Stimulated activated CD8-positive, alpha-beta memory T cell treated with anti-CD3 and anti-CD28 coated beads, Interleukin-4, amount 100 ng/mL, for 48 hours (primary cell): Measurements from ENCODE around the gene CRYBG3.
"Not testable (repeated sequence)": the region's sequence is repeated elsewhere in the genome, so short reads cannot be mapped to it uniquely, and the experiment has no call there.

Experiments
- DNase-seq: peaks from one replicate; pipeline ENCODE4 v3.0.0-alpha.2; 2020

CRYBG3 gene

DNA sequence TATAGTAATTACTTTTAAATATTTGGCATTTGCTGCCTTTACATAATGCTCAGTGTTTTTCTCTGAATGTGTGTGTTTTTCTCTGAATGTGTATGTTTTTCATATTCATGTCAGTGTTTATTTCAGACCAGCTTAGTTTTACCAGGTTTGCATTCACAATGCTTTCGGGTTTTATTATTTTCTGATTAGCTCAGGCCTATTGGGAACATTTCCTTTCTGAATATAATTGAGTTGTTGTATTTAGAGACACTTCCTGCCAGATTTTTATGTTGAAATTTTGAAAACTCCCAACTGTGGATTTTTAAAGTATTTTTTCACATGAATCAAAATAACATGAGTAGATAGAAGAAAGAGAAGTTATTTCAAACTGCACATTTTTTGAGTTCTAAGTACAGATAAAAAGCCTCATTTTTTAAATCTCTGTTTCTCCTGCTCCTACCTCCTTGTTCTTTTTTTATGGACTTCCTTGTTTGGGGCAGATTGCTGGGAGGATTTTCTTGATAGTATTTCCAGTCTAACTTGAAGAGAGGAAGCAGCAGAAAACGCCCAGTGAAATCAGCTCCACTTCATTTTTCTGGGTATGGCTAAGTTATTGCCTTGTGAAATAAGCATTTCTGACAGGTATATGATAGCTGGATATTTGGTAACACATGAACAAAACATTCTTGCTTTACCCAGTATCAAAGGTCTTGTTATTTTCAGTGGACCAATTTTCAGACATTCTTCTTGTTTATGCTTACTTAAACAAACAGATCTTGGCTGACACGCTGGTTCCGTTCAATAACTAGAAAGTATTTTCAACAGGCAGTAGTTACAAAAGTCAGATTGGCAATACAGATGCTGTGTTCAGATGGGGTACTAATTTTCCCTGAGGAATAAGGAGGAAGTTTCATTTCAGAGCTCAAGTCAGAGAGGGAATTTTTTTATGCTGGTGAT lies 79.8 kb downstream of the CRYBG3 start:
- no peak for DNase-seq

DNA sequence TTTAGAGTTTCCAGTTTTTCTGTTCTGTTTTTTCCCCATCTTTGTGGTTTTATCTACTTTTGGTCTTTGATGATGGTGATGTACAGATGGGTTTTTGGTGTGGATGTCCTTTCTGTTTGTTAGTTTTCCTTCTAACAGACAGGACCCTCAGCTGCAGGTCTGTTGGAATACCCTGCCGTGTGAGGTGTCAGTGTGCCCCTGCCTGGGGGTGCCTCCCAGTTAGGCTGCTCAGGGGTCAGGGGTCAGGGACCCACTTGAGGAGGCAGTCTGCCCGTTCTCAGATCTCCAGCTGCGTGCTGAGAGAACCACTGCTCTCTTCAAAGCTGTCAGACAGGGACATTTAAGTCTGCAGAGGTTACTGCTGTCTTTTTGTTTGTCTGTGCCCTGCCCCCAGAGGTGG lies 88.0 kb downstream of the CRYBG3 start:
- not testable (repeated sequence) for DNase-seq

DNA sequence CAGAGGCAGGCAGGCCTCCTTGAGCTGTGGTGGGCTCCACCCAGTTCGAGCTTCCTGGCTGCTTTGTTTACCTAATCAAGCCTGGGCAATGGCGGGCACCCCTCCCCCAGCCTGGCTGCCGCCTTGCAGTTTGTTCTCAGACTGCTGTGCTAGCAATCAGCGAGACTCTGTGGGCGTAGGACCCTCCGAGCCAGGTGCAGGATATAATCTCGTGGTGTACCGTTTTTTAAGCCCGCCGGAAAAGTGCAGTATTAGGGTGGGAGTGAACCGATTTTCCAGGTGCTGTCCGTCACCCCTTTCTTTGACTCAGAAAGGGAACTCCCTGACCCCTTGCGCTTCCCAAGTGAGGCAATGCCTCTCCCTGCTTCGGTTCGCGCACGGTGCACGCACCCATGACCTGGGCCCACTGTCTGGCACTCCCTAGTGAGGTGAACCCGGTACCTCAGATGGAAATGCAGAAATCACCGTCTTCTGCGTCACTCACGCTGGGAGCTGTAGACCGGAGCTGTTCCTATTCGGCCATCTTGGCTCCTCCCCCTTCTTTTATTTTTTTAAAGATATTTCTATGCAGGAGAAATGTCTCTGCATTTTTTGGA lies 88.5 kb downstream of the CRYBG3 start:
- DNase-seq = peak; percentile 30

DNA sequence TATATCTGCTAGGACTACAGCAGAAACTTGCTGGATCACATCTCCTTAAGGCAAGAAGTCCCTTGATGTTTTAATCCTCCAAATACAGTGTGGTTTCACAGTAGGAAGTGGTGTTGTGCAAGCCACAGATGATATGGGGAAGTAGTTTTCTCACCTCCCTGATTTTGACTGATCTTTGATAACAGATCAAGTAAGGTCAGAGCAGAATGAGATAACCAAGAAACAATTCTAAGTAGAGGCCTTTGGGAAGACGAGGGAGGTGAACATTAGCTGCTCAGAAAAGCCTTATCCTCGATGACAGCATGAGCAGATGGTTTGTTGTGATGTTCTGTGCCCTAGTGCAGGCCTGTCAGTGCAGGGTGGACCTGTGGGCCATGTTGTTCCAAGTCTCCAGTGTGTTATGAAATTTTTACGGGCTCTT lies 89.1 kb downstream of the CRYBG3 start:
- DNase-seq = no peak

DNA sequence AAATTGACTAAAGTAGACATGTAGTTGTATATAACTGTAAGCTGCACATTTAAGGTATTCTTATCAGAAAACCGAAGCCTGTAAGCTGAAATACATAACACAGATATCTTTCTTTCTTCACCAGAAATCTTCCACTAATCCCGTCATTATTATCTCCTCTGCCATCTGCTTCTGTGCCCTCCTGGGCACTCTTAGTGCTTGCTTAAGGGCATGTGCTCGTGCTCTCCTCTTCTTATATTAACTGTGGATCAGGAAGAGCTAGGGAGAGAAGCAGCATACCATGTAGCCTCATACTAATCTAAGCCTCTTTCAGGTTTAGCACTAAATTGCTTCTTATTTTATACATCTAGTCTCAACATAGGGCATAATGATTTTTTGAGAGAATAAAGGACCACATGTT lies 89.6 kb downstream of the CRYBG3 start:
- no peak for DNase-seq

DNA sequence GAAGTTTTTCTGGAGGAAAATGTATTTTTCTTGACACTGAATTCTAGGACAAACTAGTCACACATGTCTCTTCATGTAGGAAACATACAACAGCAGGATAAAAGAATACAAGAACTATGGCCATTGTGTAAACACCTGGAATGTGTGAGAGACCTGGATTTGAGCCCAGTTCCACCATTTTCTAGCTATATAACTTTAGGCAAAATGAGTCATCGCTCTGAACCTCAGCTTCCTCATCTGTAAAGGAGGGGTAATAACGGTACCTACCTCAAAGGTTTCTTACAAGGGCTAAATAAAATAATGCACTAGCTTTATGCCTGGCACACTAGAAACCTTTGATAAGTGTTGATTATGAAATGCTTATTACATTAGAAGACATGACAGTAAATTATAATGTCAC lies 92.6 kb downstream of the CRYBG3 start:
- DNase-seq = no peak

DNA sequence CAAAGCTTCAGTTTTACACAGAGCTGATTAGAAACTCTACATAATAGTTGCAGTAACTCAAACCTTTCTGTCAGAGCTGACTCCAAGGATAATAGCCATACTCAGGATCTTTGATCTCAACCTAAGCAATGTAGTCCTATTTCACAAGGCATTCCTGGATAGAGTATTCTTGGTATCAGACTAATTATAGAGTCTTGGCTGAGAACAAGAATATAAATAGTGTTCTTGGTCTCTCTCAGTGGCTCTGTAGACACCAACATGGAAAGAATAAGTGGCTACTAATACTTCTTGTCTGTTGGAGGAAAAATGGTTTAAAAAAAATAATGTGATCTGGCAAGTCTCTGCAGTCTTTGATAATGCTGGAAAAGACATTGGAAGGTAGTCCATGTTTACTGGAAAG lies 94.8 kb downstream of the CRYBG3 start:
- DNase-seq = no peak

DNA sequence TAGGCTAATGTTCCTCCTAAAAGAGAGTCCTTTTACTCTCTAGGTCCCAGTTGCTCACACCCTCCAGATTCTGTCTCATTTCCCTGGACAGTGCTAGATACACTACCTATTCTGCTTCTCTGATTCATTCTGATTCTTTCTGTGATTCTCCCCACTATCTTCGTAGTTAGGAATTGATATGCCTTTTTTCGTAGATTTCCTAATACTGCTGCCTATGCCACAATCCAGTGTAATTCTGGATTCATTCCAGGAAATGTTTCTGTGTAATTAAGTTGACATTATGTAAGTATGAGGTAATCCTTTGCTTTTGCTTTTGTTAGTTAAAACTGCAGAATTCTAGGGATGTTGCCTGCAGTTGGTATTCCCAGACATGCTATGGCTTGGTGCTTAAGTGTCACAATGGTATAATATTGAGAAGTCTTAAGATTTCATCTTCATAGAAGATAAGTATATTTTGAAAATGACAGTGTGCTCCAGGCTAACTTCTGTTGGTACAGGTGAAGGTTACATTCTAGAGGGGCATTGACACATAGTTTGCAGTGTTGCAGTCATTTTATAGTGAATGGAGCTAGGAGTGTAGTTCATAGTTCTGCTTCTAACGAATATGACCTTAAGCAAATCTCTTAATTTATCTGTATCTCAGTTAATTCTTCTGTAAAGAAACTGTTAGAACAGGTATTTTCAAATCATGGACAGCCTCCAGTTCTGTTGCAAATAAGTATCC lies 96.2 kb downstream of the CRYBG3 start:
- DNase-seq = no peak

DNA sequence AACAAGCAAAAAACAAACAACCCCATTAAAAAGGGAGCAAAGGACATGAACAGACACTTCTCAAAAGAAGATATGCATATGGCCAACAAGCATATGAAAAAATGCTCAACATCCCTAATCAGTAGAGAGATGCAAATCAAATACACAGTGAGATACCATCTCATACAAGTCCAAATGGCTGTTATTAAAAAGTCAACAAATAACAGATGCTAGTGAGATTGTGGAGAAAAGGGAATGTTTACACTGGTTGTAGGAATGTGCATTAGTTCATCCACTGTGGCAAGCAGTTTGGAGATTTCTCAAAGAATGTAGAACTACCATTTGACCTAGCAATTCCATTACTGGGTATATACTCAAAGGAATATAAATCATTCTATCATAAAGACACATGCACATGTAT lies 105.9 kb downstream of the CRYBG3 start:
- no peak for DNase-seq

DNA sequence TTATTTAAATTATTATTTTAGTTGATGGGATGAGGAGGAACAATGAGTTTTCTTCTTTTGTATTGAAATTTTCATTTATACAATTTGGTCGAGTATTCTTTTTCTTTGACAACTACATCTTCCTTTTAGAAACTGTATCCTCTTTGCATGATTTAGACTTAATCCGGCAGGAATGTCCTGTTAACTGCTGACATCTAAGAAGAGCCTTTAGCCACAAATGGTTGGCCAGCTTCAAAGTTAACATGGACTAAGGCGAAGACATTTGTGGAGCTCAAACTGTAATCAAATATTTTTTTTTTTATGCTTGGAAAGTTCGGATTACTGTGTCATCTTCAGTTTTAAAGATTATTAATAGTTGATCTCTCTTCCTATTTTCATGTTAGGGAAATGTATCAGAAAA lies 107.2 kb downstream of the CRYBG3 start:
- no peak for DNase-seq

DNA sequence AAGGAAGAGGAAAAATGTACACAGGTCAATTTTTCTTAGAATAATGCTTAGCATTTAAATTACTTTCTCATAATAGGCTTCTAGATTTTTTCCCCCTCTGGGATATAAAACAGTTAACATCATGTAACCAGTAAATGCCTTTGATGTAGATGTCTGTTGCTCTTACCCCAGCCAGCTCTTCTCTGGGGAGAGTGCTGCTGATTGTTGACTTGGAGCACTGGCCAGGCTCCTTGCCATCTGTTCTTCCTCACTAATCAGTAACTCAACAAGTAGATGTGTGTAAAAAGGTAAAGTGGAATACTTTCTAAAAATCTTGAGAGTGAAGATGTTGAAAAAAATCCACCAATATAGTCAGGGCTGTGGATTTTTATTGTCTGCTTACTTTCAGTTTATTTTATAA lies 108.2 kb downstream of the CRYBG3 start:
- DNase-seq = no peak

DNA sequence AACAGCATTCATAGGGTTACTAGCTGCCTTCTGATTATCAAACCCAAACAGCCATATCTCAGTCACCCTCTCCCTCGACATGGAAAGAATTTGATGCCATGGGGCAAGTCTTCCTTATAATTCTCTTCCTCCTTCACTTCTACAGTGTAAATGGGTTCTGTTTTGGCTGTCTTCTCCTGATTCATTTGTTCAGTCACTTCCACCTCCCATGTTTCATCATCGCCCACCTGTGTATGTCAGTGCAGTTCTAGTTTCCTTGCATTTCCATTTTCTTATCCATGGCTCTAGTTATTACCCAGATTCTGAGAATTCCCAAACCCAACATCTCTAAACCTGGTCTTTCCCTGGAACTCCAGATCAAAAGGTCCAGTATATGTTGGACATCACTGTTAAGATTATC lies 109.4 kb downstream of the CRYBG3 start:
- no peak for DNase-seq

DNA sequence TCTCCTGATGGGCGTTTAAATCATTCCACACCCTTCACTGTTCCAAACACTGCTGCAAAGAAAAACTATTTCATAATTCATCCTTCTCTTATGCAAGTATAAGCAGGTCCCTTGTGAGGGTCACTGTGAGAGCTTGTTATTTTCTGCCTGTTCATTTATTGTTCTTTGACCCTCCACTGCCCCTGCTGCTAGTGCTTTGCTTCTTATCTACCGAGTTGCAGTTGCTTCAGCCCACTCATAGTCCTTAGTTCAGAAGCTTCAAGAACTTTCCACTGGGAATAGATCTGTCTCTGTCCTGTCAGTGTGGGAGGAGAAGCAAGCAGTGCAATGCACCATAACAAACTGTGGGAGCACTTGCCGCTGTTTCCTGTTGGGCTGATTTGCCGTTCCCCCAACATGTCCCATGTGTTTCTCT lies 110.6 kb downstream of the CRYBG3 start:
- DNase-seq = no peak

DNA sequence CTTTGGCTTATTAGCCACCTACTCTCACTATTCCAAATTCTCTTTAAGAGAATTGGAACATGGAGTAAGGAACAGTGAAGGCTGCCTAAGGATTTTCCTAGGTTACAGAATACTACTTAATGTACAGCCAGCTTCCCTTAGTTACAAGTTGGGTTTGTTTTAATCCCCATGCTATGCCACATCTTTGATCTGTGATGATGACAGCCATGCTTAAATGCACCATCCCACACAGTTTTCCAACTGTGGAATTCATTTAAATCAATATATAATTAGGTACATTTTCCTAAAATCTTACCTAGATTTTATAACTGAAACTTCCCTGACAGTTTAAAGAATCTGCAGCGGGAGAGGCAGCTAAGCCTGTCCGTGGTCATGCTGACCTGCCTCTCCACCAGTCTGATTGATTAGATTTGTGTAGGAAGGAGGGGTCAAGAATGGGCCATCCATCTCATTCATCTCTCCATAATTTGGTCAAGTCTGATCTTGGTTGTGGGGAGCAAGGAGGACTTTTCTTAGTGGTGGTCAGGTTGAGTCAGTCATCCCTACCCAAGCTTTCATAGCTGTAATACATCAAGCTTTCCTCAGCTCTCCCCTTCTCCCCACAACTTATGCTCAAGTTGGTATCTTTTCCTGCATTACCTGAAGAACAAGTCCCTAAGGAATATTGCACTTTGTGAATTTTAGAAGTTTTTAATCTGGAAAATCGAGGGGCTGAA lies 113.3 kb downstream of the CRYBG3 start:
- DNase-seq = no peak

DNA sequence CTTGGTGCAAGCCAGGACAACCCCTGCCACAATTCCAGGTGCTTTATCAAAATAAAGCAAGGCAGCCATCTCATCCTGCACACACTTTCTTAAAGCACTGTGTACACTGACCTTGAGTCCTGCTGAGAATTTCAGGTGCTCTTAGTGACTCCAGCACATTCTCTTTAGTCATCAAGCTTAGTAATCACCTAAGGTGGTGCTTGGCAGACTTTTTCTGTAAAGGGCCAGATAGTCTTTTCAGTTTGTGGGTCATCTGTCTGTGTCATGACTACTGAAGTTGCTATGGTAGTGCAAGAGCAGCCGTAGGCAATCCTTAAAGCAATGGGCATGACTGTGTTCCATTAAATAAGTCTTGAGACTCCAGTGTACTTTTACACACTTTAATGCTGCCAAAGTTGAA lies 114.0 kb downstream of the CRYBG3 start:
- DNase-seq = no peak

DNA sequence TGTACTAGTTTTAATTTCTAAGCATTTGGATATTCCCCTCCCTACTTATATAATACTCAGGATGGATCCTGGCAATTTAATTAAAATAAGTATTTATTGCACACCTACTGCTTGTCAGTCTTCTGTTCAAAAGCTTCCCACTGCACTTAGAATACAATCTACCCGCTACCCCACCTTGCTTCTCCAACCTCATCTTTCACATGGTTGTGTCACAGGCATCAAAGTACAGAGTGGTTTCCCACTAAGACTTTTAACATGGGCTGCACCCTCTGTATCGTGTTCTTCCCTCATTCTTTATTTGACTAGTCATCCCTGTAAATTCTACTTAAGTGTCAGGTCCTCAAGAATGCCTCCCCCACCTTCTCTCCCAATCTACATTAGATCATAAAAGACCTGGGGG lies 115.4 kb downstream of the CRYBG3 start:
- no peak for DNase-seq

DNA sequence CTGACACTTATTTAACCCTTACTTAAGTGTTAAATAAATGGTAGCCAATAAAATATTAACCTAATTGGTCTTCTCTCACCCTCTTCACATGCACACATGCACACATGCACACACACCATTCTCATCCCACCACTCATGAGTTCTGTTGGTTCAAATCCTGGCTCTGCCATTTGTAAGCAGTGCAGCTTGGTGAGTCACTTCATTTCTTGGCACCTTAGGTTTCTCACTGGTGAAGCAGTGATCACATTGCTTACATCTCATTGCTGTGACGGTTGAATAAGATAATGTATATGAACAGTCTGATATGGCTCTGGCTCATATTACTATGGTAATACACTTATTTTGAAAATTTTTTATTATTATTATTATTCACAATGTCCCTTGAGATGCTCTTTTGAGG lies 116.6 kb downstream of the CRYBG3 start:
- no peak for DNase-seq

DNA sequence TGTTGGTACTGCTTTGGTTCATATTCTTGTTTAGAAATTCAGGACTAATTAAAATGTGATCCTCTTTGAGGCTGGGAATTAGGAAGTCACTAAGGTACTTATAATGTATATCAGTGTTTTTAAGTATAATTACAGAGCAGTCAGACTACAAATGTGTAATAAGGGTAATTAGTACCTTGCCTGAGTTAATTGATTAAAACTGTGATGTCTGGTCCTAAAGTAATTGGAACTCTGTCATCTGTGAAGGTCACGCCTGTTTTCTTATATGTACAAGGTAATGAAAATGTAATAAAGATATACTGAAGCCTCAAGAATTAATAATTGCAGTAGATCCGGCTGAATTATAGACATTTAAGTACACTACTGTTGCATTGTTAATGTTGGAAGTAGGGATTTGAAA lies 117.6 kb downstream of the CRYBG3 start:
- DNase-seq = no peak

DNA sequence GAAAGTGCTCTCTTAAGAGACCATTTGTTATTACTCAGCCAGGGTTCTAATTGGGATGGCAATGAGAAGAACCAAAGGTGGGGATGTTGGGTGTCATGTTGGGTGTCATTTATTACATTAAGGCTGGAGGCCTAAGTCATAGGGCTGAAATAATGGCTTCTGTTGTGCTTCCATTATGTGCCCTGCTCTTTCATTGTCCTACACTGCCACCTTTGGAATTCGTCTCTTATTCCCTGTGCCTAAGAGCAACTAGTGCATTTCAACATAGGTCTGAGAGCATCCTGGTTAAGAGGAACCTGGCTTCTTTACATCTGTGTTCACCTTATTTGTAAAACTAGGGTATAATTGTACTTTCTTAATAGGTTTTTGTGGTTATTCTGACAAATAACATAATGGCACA lies 118.2 kb downstream of the CRYBG3 start:
- DNase-seq = no peak

DNA sequence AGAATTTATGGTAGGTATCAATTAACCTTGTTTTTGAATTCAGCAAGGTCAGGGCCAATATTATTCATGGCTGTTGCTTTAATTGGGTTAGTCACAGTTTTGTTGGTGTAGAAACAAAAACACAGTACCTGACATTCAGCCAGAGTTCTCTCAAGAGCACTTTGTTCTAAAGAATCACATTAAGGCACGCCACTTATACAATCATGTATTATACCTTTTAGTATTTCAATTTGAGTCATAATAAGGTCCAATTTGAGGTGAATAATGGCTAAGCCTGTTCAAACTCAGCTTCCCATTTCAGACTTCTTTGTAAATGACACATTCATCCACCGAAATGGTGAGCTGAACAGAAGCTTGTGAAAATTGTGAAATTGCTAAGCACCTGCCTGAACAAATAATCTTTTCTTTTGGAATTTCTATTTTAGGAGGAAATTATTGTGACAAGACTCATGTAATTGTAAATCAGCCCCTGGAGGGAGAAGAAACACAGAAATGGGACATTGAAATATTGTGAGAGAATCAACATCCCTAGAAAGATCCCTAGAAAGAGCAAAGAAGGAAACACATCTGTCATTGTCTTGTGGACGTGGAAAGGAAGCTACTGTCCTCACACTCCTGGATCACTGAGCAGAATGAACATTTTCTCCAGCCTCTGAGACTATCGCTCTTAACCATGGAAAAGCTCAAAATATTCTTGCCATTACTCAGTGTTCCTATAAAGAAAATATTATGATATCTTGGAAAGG lies 121.2 kb downstream of the CRYBG3 start:
- DNase-seq = no peak

DNA sequence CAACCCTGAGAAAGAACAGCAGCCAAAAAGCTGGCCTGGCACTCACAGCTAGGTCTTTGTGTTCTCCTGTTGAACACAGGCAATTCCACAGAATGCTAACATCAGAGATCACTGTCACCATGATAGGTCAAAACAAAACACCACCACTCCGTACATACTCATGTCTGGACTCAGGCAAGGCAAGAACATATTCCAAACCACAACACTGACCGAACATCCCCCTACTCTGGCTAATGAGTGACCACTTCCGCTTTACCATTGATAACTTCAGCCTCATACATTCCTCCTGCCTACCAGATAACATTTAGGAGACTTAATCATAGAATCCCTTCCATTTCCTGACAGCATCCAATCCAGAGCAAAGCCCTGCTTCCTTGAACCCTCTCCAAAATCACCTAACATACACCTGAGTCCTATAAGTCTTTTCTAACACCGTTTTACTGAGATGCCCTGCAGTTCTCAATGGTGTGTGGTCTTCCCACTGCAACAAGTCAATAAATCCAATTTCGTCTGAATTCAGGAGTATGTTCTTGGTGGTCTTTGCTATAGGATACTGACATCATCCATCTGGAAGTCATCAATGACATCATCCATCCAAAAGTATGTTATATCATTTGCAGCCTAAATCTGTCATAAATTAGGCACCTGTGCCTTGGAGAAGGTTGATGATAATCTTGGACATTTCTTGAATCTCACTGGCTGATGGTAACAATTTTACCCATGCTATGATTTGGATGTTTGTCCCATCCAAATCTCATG lies 126.7 kb downstream of the CRYBG3 start:
- no peak for DNase-seq

DNA sequence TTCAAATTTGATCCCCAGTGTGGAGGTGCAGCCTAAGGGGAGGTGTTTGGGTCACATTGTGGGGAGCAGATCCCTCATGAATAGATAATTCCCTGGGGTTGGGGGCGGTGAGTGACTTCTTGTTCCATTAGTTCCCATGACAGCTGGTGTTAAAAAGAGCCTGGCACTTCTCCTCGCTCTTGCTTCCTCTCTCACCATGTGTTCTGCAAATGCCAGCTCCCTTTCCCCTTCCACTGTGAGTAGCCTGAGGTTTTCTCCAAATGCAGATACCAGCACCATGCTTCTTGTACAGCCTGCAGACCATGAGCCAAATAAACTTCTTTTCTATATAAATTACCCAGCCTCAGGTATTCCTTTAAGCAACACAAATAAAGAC lies 127.3 kb downstream of the CRYBG3 start:
- no peak for DNase-seq
